Sigmoid colon (tissue), 4 donors: Measurements from ENCODE around the gene MCC.

Experiments
- POLR2A ChIP-seq, 2 donors: fragments of 450-650 bp; IDR thresholded peaks; one replicate each; pipeline ENCODE4 v1.6.1; 2016; ENCODE audit warnings: antibody characterized with exemption in 2 of 2, mild to moderate bottlenecking in 2 of 2, moderate library complexity in 2 of 2
- POLR2AphosphoS5 ChIP-seq, 4 donors: sonication (generic); formaldehyde crosslinking; IDR thresholded peaks; one replicate each; pipeline ENCODE4 v1.6.1; 2017; ENCODE audit warnings: antibody characterized with exemption in 4 of 4
- TF ChIP-seq, protein P1 (sequence below), 4 experiments: fragments of 450-650 bp in 3 of 4; fragments of 200-600 bp in 1 of 4; IDR thresholded peaks; one replicate each; pipeline ENCODE4 v1.5.1; 2016 to 2019; ENCODE audit warnings: antibody characterized with exemption in 4 of 4, mild to moderate bottlenecking in 3 of 4, moderate library complexity in 2 of 4

- TF ChIP-seq POLR2AphosphoS5 (IDR thresholded peaks at IDR 0.05) (no peak), POLR2A (IDR thresholded peaks at IDR 0.05) (no peak)
- TF ChIP-seq, protein P1, sequence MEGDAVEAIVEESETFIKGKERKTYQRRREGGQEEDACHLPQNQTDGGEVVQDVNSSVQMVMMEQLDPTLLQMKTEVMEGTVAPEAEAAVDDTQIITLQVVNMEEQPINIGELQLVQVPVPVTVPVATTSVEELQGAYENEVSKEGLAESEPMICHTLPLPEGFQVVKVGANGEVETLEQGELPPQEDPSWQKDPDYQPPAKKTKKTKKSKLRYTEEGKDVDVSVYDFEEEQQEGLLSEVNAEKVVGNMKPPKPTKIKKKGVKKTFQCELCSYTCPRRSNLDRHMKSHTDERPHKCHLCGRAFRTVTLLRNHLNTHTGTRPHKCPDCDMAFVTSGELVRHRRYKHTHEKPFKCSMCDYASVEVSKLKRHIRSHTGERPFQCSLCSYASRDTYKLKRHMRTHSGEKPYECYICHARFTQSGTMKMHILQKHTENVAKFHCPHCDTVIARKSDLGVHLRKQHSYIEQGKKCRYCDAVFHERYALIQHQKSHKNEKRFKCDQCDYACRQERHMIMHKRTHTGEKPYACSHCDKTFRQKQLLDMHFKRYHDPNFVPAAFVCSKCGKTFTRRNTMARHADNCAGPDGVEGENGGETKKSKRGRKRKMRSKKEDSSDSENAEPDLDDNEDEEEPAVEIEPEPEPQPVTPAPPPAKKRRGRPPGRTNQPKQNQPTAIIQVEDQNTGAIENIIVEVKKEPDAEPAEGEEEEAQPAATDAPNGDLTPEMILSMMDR (IDR thresholded peaks at IDR 0.05): no peak
Measured at GRCh38 chr5:113276493-113276892, 211.8 kb downstream of the MCC start.
